Glomerular visceral epithelial cell (primary cell): ENCODE data around the gene SRR.

ENCODE experiments used
- DNase-seq: peaks from one replicate; pipeline ENCODE4 v3.0.0-alpha.2; 2016; ENCODE audit errors: extremely low spot score

Gene SRR

GRCh38 chr17:2371183-2372130 lies 67.7 kb downstream of the SRR start:
- no peak for DNase-seq

- no peak for DNase-seq
These were observed 68.4 kb downstream of the SRR start for GRCh38 chr17:2372180-2372579.

DNA sequence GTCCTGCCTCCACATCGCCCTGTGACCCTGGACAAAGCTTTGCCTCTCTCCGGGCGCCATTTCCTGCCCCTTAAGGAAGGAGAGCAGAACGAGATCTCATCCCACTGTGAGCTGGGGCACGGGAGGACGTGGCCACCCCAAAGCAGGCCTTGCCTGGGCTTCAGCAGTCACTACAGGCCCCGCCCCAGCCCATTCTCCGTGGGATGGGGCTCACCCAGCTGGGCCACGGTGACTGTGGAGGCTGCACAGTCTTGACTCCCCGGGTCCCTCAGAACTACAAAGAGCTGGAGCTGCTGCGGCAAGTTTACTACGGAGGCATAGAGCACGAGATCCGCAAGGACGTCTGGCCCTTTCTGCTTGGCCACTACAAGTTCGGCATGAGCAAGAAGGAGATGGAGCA lies 68.9 kb downstream of the SRR start:
- no peak for DNase-seq

DNA sequence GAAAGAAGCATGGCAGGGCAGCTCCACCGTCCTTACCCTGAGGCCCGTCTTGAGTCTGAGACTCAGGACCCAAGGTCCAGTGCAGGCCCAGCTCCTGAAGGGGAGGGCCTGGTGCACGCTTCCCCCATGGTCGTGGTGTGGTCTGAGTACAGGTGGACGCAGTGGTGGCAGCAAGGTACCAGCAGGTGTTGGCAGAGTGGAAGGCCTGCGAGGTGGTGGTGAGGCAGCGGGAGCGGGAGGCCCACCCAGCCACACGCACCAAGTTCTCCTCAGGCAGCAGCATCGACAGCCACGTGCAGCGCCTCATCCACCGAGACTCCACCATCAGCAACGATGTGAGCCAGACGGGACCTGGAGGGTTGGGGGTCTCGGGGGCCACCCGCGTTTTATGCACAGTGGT lies 69.4 kb downstream of the SRR start:
- no peak for DNase-seq
